SIG-M5 treated with dmso at 0.1 percent for 504 hours (cell line): Measurements from ENCODE around the gene ME2.
A peak's percentile ranks its signal among the peaks of the same experiment; 100 is the strongest.
"Not testable (repeated sequence)": the region's sequence is repeated elsewhere in the genome, so short reads cannot be mapped to it uniquely, and the experiment has no call there.

ENCODE experiments used
- DNase-seq: peaks from one replicate; lab custom pipeline; 2025; ENCODE audit not compliant: unreplicated experiment; lab: John Stamatoyannopoulos, UW

ME2 gene

GRCh38 chr18:50911006-50911405, 32.1 kb downstream of the ME2 start:
- DNase-seq, result no peak

- no peak for DNase-seq
Measured at GRCh38 chr18:50917021-50917420, 38.1 kb downstream of the ME2 start.

GRCh38 chr18:50918153-50918552, 39.2 kb downstream of the ME2 start:
- no peak for DNase-seq

- no peak for DNase-seq
Measured at GRCh38 chr18:50924372-50924771, 45.5 kb downstream of the ME2 start.

GRCh38 chr18:50926521-50926920, 47.6 kb downstream of the ME2 start:
- no peak for DNase-seq

GRCh38 chr18:50928551-50928950, 49.6 kb downstream of the ME2 start:
- DNase-seq, result no peak

GRCh38 chr18:50933684-50934083, 54.8 kb downstream of the ME2 start:
- no peak for DNase-seq

- no peak for DNase-seq
Measured at GRCh38 chr18:50934545-50935211, 55.8 kb downstream of the ME2 start.

GRCh38 chr18:50935493-50936191, 56.7 kb downstream of the ME2 start:
- no peak for DNase-seq

GRCh38 chr18:50937183-50937582, 58.3 kb downstream of the ME2 start:
- no peak for DNase-seq

GRCh38 chr18:50938912-50939311, 60.0 kb downstream of the ME2 start:
- DNase-seq, result no peak

- DNase-seq, result peak; percentile 54
Measured at GRCh38 chr18:50944245-50944932, 65.5 kb downstream of the ME2 start.

GRCh38 chr18:50945918-50946317, 67.0 kb downstream of the ME2 start:
- DNase-seq, result not testable (repeated sequence)

- DNase-seq, result no peak
Measured at GRCh38 chr18:50947899-50948298, 69.0 kb downstream of the ME2 start.

- DNase-seq, result no peak
Measured at GRCh38 chr18:50949185-50949584, 70.3 kb downstream of the ME2 start.

- no peak for DNase-seq
Measured at GRCh38 chr18:50950626-50951025, 71.7 kb downstream of the ME2 start.

GRCh38 chr18:50953822-50954221, 74.9 kb downstream of the ME2 start:
- DNase-seq, result no peak

GRCh38 chr18:50955253-50955652, 76.3 kb downstream of the ME2 start:
- DNase-seq, result no peak

- no peak for DNase-seq
Measured at GRCh38 chr18:50956116-50956515, 77.2 kb downstream of the ME2 start.

GRCh38 chr18:50961974-50962373, 83.1 kb downstream of the ME2 start:
- no peak for DNase-seq

GRCh38 chr18:50967714-50968661, 89.1 kb downstream of the ME2 start, which contains the start of gene ELAC1:
ELAC1 (plus strand) TSS chr18:50968040; CDS start chr18:50974405, 6,365 bp downstream.
- peak; percentile 50 for DNase-seq
